Measurements from ENCODE around the gene PLEKHN1.

PLEKHN1 gene

GRCh38 chr1:936348-937264, 29.7 kb upstream of the PLEKHN1 start:
- no peak overlapping the region for H2AFZ ChIP-seq (ENCODE audit: low read length)
- no peaks in the 10 kb centered on the region for H3K9me3 ChIP-seq (replicated peaks; ENCODE audit: insufficient read depth, low read length)
- H3K4me2 ChIP-seq (ENCODE audit: low read depth, low read length): no peak overlapping the region
- no peak for DNase-seq
- TF ChIP-seq EZH2phosphoT487 (IDR thresholded peaks at IDR 0.05; ENCODE audit: low read length) (no peak), EZH2 (optimal IDR thresholded peaks at IDR 0.05; ENCODE audit: low read depth, low read length) (no peak), CTCF (IDR thresholded peaks at IDR 0.05; ENCODE audit: low read length) (no peak)
- H3K27ac ChIP-seq (ENCODE audit: low read length): no peak overlapping the region
- peaks cover 85% of the 10 kb centered on the region for H3K27me3 ChIP-seq (replicated peaks; ENCODE audit: insufficient read depth, low read length)
- peaks cover 11% of the 10 kb centered on the region; the same call in 1 of the 2 replicates for H3K4me1 ChIP-seq (ENCODE audit: low read length)
- H4K20me1 ChIP-seq (ENCODE audit: insufficient read depth, low read length): peaks cover 7% of the 10 kb centered on the region; the same call in 1 of the 2 replicates
- no peaks in the 10 kb centered on the region for H3K36me3 ChIP-seq (replicated peaks; ENCODE audit: insufficient read depth, low read length)
- no peak overlapping the region for H3K9ac ChIP-seq (ENCODE audit: low read length)
- no peaks in the 10 kb centered on the region for H3K9me2 ChIP-seq (replicated peaks; ENCODE audit: insufficient read depth, low read length)
- H3K4me3 ChIP-seq (ENCODE audit: low read length): no peak overlapping the region
- no peaks in the 10 kb centered on the region for H3F3A ChIP-seq (ENCODE audit: insufficient read depth, low read length)
- H3K79me2 ChIP-seq (ENCODE audit: low read length): no peaks in the 10 kb centered on the region

GRCh38 chr1:937521-937920, 28.8 kb upstream of the PLEKHN1 start:
- Histone ChIP-seq H3K9me2 (replicated peaks; ENCODE audit: insufficient read depth, low read length) (no peaks in the 10 kb centered on the region), H3K27me3 (replicated peaks; ENCODE audit: insufficient read depth, low read length) (peaks cover 85% of the 10 kb centered on the region), H3K4me3 (ENCODE audit: low read length) (no peak overlapping the region), H3K36me3 (replicated peaks; ENCODE audit: insufficient read depth, low read length) (no peaks in the 10 kb centered on the region), H2AFZ (ENCODE audit: low read length) (no peak overlapping the region), H3K79me2 (ENCODE audit: low read length) (no peaks in the 10 kb centered on the region), H3K4me2 (ENCODE audit: low read depth, low read length) (no peak overlapping the region), H3K4me1 (ENCODE audit: low read length) (peaks cover 11% of the 10 kb centered on the region; the same call in 1 of the 2 replicates), H3K9me3 (replicated peaks; ENCODE audit: insufficient read depth, low read length) (no peaks in the 10 kb centered on the region), H3F3A (ENCODE audit: insufficient read depth, low read length) (no peaks in the 10 kb centered on the region), H3K9ac (ENCODE audit: low read length) (no peak overlapping the region), H3K27ac (ENCODE audit: low read length) (no peak overlapping the region), H4K20me1 (ENCODE audit: insufficient read depth, low read length) (peaks cover 7% of the 10 kb centered on the region; the same call in 1 of the 2 replicates)
- TF ChIP-seq EZH2 (optimal IDR thresholded peaks at IDR 0.05; ENCODE audit: low read depth, low read length): no peak
- TF ChIP-seq CTCF (IDR thresholded peaks at IDR 0.05; ENCODE audit: low read length): no peak
- TF ChIP-seq EZH2phosphoT487 (IDR thresholded peaks at IDR 0.05; ENCODE audit: low read length): no peak
- no peak for DNase-seq

GRCh38 chr1:938088-938683, 28.1 kb upstream of the PLEKHN1 start:
- Histone ChIP-seq H3K9ac (ENCODE audit: low read length) (no peak overlapping the region), H3K4me2 (ENCODE audit: low read depth, low read length) (no peak overlapping the region), H3K27me3 (replicated peaks; ENCODE audit: insufficient read depth, low read length) (peaks cover 85% of the 10 kb centered on the region), H3K4me3 (ENCODE audit: low read length) (no peak overlapping the region), H4K20me1 (ENCODE audit: insufficient read depth, low read length) (peaks cover 7% of the 10 kb centered on the region; the same call in 1 of the 2 replicates), H3K27ac (ENCODE audit: low read length) (no peak overlapping the region), H3K4me1 (ENCODE audit: low read length) (peaks cover 11% of the 10 kb centered on the region; the same call in 1 of the 2 replicates), H2AFZ (ENCODE audit: low read length) (no peak overlapping the region), H3K79me2 (ENCODE audit: low read length) (no peaks in the 10 kb centered on the region), H3F3A (ENCODE audit: insufficient read depth, low read length) (no peaks in the 10 kb centered on the region), H3K36me3 (replicated peaks; ENCODE audit: insufficient read depth, low read length) (no peaks in the 10 kb centered on the region), H3K9me3 (replicated peaks; ENCODE audit: insufficient read depth, low read length) (no peaks in the 10 kb centered on the region), H3K9me2 (replicated peaks; ENCODE audit: insufficient read depth, low read length) (no peaks in the 10 kb centered on the region)
- DNase-seq: peak; percentile 10
- TF ChIP-seq EZH2phosphoT487 (IDR thresholded peaks at IDR 0.05; ENCODE audit: low read length) (no peak), CTCF (IDR thresholded peaks at IDR 0.05; ENCODE audit: low read length) (peak; percentile 42)
